Spinal cord (tissue), 10 donors: ENCODE measurements around the gene SLC26A1. TPM values are rescaled to one million over a fixed set of nuclear protein-coding genes. Genes with fewer than 3 reads are reported as not detected.

Source experiments
- DNase-seq, 6 donors: peaks; one replicate each; pipeline versions ENCODE4 v3.0.0 to v3.0.0-alpha.2; 2013 to 2015; ENCODE audit warnings: low spot score in 6 of 6, low read depth in 4 of 6
- H3K27ac ChIP-seq: one replicate; pipeline ENCODE4 v1.5.1; 2013; ENCODE audit warnings: low read depth, low read length, control low read depth
- H3K27me3 ChIP-seq: one replicate; pipeline ENCODE4 v1.6.1; 2013; ENCODE audit warnings: low read length; ENCODE audit not compliant: control insufficient read depth, insufficient read depth
- H3K36me3 ChIP-seq: one replicate; pipeline ENCODE4 v1.6.1; 2013; ENCODE audit warnings: low read length; ENCODE audit not compliant: control insufficient read depth, insufficient read depth
- H3K4me1 ChIP-seq: one replicate; pipeline ENCODE4 v1.6.1; 2013; ENCODE audit warnings: low read length; ENCODE audit not compliant: control insufficient read depth, insufficient read depth
- H3K4me3 ChIP-seq: one replicate; pipeline ENCODE4 v1.5.1; 2013; ENCODE audit warnings: low read depth, low read length, control low read depth
- H3K9me3 ChIP-seq: one replicate; pipeline ENCODE4 v1.6.1; 2013; ENCODE audit warnings: low read length; ENCODE audit not compliant: control insufficient read depth, insufficient read depth
- WGBS: methylation state at CpG from one replicate; pipeline ENCODE4 v1.1.5; 2013; ENCODE audit warnings: missing lambda C conversion rate; ENCODE audit not compliant: insufficient coverage; 5-methylcytosine and 5-hydroxymethylcytosine counted together
- polyA plus RNA-seq, 2 donors: library from polyadenylated mRNA; unstranded; fragments of 120-200 nt; gene quantifications; one replicate each; pipeline ENCODE4 v1.2.1, GENCODE V29; 2013; ENCODE audit not compliant: insufficient read length in 2 of 2
- total RNA-seq, 2 donors: library from RNA; depleted of rRNA in 1 of 2; stranded (reverse); fragments of 120-200 nt in 1 of 2; fragments of >200 nt in 1 of 2; gene quantifications; one replicate each; pipeline versions ENCODE4 v1.2.3 to v1.2.4, GENCODE V29; 2013 to 2014
- donor health status: healthy.

SLC26A1 gene
- total and polyA plus RNA-seq, 4 donors: 0.79 to 9.5 (median 5.2) TPM

DNA sequence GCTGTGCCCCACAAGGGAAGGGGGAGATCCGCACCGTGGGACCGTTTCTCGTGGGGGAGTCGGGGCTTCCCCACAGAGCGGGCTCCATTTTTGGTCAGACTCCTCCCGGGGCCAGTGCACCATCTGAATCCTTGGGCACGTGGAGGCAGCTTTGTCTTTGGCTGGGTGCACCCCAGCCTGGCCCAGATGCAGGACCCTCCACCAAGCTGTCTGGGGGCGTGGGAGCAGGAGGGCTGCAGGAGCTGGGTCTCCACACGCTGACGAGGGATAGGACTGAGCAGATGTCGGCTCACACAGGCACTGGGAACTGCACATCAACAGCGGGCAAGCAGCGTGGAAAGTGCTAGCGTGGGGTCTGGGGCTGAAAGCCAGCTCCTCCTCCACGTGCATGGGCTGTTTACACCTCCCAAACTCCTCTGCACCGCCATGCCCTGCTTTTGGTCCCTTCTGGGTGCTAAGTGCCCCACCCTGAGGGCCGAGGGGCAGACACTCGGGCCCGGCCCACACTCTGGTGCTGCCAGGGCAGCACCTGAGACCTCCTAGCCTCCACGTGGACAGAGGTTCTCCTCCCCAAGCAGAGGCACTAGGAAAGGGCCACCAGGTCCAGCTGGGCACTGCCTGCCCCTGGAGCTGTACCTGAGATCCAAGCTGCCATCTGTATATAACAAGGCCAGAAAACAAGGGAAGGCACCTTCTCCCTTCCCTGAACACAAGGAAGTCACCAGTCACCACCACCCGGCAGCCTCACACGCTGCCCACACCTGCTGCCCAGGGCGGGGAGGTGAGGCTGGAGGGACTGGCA lies 33.7 kb downstream of the SLC26A1 start:
- Histone ChIP-seq H3K4me3 (no peak overlapping the region), H3K4me1 (no peaks in the 10 kb centered on the region), H3K9me3 (no peaks in the 10 kb centered on the region), H3K27me3 (no peaks in the 10 kb centered on the region), H3K27ac (no peak overlapping the region), H3K36me3 (peaks cover 98% of the 10 kb centered on the region)
- WGBS: 81% methylated on average over 24 of the region's 24 CpGs
- no peak for DNase-seq

DNA sequence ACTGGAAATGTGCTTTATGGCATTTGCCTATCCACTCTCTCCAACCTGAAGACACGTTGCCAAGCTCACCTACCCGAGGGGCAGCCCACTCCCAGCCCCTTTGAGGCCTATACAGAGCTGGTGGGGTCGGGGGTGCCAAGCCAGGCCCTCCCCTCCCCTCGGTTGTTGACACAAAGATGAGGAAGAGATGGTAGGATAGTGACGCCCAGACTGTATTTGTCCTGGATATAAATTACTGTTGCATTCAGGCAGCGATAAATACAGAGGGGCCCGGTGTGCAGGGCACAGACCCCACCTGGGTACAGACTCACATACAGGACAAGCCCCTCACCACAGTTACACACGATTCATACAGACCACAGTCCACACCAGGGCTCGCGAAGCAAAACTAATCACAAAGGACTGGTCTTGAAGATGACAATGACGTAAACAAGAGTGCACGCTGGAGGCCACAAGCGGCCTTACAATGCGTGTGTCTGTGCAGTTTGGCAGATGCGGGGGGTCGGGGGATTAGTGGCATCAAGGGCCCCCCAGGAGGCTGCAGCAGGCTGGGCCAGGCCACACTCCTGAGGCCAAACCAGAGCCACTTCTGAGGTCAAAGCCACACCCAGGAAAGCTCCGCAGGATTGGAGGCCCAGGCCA lies 34.4 kb downstream of the SLC26A1 start:
- DNase-seq: no peak
- Histone ChIP-seq H3K36me3 (peaks cover 97% of the 10 kb centered on the region), H3K9me3 (no peaks in the 10 kb centered on the region), H3K4me3 (no peak overlapping the region), H3K27ac (no peak overlapping the region), H3K4me1 (no peaks in the 10 kb centered on the region), H3K27me3 (no peaks in the 10 kb centered on the region)
- WGBS: 82% methylated on average over 14 of the region's 17 CpGs

DNA sequence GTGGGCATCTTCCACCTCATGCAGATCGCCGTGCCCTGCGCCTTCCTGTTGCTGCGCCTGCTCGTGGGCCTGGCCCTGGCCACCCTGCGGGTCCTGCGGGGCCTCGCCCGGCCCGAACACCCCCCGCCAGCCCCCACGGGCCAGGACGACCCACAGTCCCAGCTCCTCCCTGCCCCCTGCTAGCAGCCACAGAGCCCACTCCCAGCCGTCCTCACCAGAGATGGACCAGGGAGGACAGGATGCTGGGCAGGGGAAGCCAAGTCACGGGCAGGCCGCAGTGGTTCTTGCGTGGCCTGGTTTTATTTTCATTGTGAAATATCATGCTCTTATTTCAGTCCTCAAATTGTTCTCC lies 34.9 kb downstream of the SLC26A1 start:
- H3K4me1 ChIP-seq: no peaks in the 10 kb centered on the region
- peaks cover 97% of the 10 kb centered on the region for H3K36me3 ChIP-seq
- H3K27ac ChIP-seq: no peak overlapping the region
- no peaks in the 10 kb centered on the region for H3K27me3 ChIP-seq
- H3K4me3 ChIP-seq: no peak overlapping the region
- WGBS: 95% methylated on average over 10 of the region's 17 CpGs
- H3K9me3 ChIP-seq: no peaks in the 10 kb centered on the region
- DNase-seq: peak in 1 of 6 donors; percentile 1

GRCh38 chr4:957581-958313 lies 35.5 kb downstream of the SLC26A1 start:
- Histone ChIP-seq H3K27ac (no peak overlapping the region), H3K27me3 (no peaks in the 10 kb centered on the region), H3K4me1 (no peaks in the 10 kb centered on the region), H3K9me3 (no peaks in the 10 kb centered on the region), H3K4me3 (no peak overlapping the region), H3K36me3 (peaks cover 97% of the 10 kb centered on the region)
- no peak for DNase-seq
- WGBS: 88% methylated on average over 45 of the region's 45 CpGs

DNA sequence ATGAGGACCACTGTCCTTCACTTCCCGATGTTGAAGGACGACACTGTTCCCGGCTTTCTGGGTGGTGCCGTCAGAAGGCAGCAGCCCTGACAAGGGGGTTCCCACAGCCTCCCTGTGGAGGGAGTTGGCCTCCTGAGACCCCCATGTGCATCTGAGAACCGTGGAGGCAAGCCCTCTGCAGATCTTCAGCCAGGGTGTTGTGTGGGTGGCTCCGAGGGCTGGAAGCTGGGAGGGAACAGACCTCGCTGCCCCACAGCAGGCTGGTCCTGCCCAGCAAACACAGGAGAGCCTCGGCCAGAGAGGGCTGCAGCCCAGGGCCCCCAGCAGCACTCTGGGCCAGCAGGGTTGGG lies 36.0 kb downstream of the SLC26A1 start:
- Histone ChIP-seq H3K4me1 (no peaks in the 10 kb centered on the region), H3K36me3 (peaks cover 97% of the 10 kb centered on the region), H3K27ac (no peak overlapping the region), H3K4me3 (no peak overlapping the region), H3K27me3 (no peaks in the 10 kb centered on the region), H3K9me3 (no peaks in the 10 kb centered on the region)
- DNase-seq: peak in 1 of 6 donors; percentile 1
- whole genome bisulfite sequencing: 75% methylated on average over 8 of the region's 8 CpGs

GRCh38 chr4:956531-957230 lies 36.5 kb downstream of the SLC26A1 start:
- Histone ChIP-seq H3K27me3 (no peaks in the 10 kb centered on the region), H3K4me3 (no peak overlapping the region), H3K36me3 (peaks cover 97% of the 10 kb centered on the region), H3K4me1 (no peaks in the 10 kb centered on the region), H3K9me3 (no peaks in the 10 kb centered on the region), H3K27ac (no peak overlapping the region)
- WGBS: 79% methylated on average over 11 of the region's 14 CpGs
- peak in 1 of 6 donors; percentile 0 for DNase-seq

GRCh38 chr4:955931-956381 lies 37.2 kb downstream of the SLC26A1 start:
- Histone ChIP-seq H3K27me3 (no peaks in the 10 kb centered on the region), H3K9me3 (no peaks in the 10 kb centered on the region), H3K27ac (no peak overlapping the region), H3K4me3 (no peak overlapping the region), H3K36me3 (peaks cover 96% of the 10 kb centered on the region), H3K4me1 (no peaks in the 10 kb centered on the region)
- DNase-seq: no peak
- WGBS: 78% methylated on average over 9 of the region's 12 CpGs

DNA sequence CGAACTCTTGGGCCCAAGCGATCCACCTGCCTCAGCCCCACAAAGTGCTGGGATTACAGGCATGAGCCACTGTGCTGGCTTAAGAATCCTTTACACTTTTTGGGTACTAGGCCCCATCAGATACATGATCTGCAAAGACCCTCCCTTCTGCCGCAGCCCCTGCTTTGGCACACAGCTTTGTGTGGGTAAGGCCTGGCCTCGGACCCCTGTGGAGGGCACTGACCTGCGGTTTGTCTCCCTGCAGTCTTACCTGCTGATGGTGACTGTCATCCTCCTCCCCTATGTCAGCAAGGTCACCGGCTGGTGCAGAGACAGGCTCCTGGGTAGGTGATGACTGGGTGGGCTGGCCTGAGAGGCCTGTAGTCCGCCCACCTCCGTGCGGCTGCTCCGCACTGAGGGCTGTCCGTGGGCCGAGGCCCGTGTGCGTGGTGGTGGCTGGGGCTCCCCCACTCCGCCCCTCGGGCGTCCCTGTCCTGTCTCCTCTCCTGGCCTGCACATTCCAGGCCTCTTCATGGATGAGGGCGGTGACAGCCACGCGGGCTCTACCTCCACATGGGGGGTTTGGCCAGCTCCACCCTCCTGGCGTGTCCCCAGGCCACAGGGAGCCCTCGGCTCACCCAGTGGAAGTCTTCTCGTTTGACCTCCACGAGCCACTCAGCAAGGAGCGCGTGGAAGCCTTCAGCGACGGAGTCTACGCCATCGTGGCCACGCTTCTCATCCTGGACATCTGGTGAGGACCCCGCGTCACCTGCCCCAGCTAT lies 37.9 kb downstream of the SLC26A1 start:
- no peak overlapping the region for H3K4me3 ChIP-seq
- no peak overlapping the region for H3K27ac ChIP-seq
- H3K27me3 ChIP-seq: no peaks in the 10 kb centered on the region
- peak in 1 of 6 donors; percentile 0 for DNase-seq
- H3K36me3 ChIP-seq: peaks cover 94% of the 10 kb centered on the region
- WGBS: 92% methylated on average over 32 of the region's 33 CpGs
- no peaks in the 10 kb centered on the region for H3K9me3 ChIP-seq
- H3K4me1 ChIP-seq: no peaks in the 10 kb centered on the region
